Measurements from ENCODE around the gene USP48.

Gene USP48

GRCh38 chr1:21701401-21701800 lies 81.5 kb downstream of the USP48 start:
- TF ChIP-seq CTCF (conservative IDR thresholded peaks at IDR 0.05; ENCODE audit: low read length) (no peak), EZH2phosphoT487 (IDR thresholded peaks at IDR 0.05; ENCODE audit: borderline replicate concordance) (no peak)
- no peaks in the 10 kb centered on the region for H3K27me3 ChIP-seq (ENCODE audit: insufficient read depth, low read length, poor library complexity, severe bottlenecking)

GRCh38 chr1:21700094-21700493 lies 82.9 kb downstream of the USP48 start:
- Histone ChIP-seq H3K27me3 (ENCODE audit: insufficient read depth, low read length, poor library complexity, severe bottlenecking) (no peaks in the 10 kb centered on the region), H3K4me3 (ENCODE audit: low read length, poor library complexity, severe bottlenecking) (no peak overlapping the region), H3K4me1 (ENCODE audit: insufficient read depth, low read length, poor library complexity, severe bottlenecking) (no peaks in the 10 kb centered on the region), H2AFZ (ENCODE audit: low read length) (no peak overlapping the region), H3F3A (ENCODE audit: low read depth) (no peaks in the 10 kb centered on the region), H3K36me3 (ENCODE audit: insufficient read depth, low read length) (peaks cover 63% of the 10 kb centered on the region), H3K9ac (ENCODE audit: low read depth, low read length, poor library complexity, severe bottlenecking) (no peak overlapping the region), H3K4me2 (ENCODE audit: low read depth, low read length, poor library complexity, severe bottlenecking) (no peak overlapping the region), H3K79me2 (ENCODE audit: insufficient read depth, low read length) (no peaks in the 10 kb centered on the region), H3K9me3 (ENCODE audit: insufficient read depth, low read depth, low read length) (no peaks in the 10 kb centered on the region), H4K20me1 (ENCODE audit: insufficient read depth, low read length, poor library complexity, severe bottlenecking) (no peaks in the 10 kb centered on the region), H3K9me2 (replicated peaks; ENCODE audit: low read depth, low read length) (no peaks in the 10 kb centered on the region)
- TF ChIP-seq EZH2phosphoT487 (IDR thresholded peaks at IDR 0.05; ENCODE audit: borderline replicate concordance) (no peak), CTCF (conservative IDR thresholded peaks at IDR 0.05; ENCODE audit: low read length) (no peak; the same call in 1 of the 2 replicates)

More at GRCh38 chr1:21701401-21701800, 81.5 kb downstream of the USP48 start:
- Histone ChIP-seq H3K9me3 (ENCODE audit: insufficient read depth, low read depth, low read length) (no peaks in the 10 kb centered on the region), H3K9me2 (replicated peaks; ENCODE audit: low read depth, low read length) (no peaks in the 10 kb centered on the region), H2AFZ (ENCODE audit: low read length) (no peak overlapping the region), H3F3A (ENCODE audit: low read depth) (no peaks in the 10 kb centered on the region), H3K36me3 (ENCODE audit: insufficient read depth, low read length) (peaks cover 64% of the 10 kb centered on the region), H4K20me1 (ENCODE audit: insufficient read depth, low read length, poor library complexity, severe bottlenecking) (no peaks in the 10 kb centered on the region), H3K4me3 (ENCODE audit: low read length, poor library complexity, severe bottlenecking) (no peak overlapping the region), H3K79me2 (ENCODE audit: insufficient read depth, low read length) (no peaks in the 10 kb centered on the region), H3K4me1 (ENCODE audit: insufficient read depth, low read length, poor library complexity, severe bottlenecking) (no peaks in the 10 kb centered on the region), H3K4me2 (ENCODE audit: low read depth, low read length, poor library complexity, severe bottlenecking) (no peak overlapping the region), H3K9ac (ENCODE audit: low read depth, low read length, poor library complexity, severe bottlenecking) (no peak overlapping the region)

GRCh38 chr1:21696931-21697330 lies 86.0 kb downstream of the USP48 start:
- Histone ChIP-seq H4K20me1 (ENCODE audit: insufficient read depth, low read length, poor library complexity, severe bottlenecking) (no peaks in the 10 kb centered on the region), H3K79me2 (ENCODE audit: insufficient read depth, low read length) (no peaks in the 10 kb centered on the region), H3K9me3 (ENCODE audit: insufficient read depth, low read depth, low read length) (no peaks in the 10 kb centered on the region), H3K9me2 (replicated peaks; ENCODE audit: low read depth, low read length) (no peaks in the 10 kb centered on the region), H3K9ac (ENCODE audit: low read depth, low read length, poor library complexity, severe bottlenecking) (no peak overlapping the region), H3K36me3 (ENCODE audit: insufficient read depth, low read length) (peaks cover 59% of the 10 kb centered on the region; the same call in 1 of the 2 replicates), H3K4me3 (ENCODE audit: low read length, poor library complexity, severe bottlenecking) (no peak overlapping the region), H2AFZ (ENCODE audit: low read length) (no peak overlapping the region), H3F3A (ENCODE audit: low read depth) (no peaks in the 10 kb centered on the region), H3K4me1 (ENCODE audit: insufficient read depth, low read length, poor library complexity, severe bottlenecking) (no peaks in the 10 kb centered on the region), H3K27me3 (ENCODE audit: insufficient read depth, low read length, poor library complexity, severe bottlenecking) (no peaks in the 10 kb centered on the region), H3K4me2 (ENCODE audit: low read depth, low read length, poor library complexity, severe bottlenecking) (no peak overlapping the region)
- TF ChIP-seq EZH2phosphoT487 (IDR thresholded peaks at IDR 0.05; ENCODE audit: borderline replicate concordance) (no peak), CTCF (conservative IDR thresholded peaks at IDR 0.05; ENCODE audit: low read length) (no peak)
